ENCODE results near the gene ZC3HAV1. TPM values are rescaled to one million over a fixed set of nuclear protein-coding genes. Genes with fewer than 3 reads are reported as not detected.

Gene ZC3HAV1
- total and polyA plus RNA-seq, 2 of the 4 experiments (the other 2 are of a cell fraction): 9.9 to 22.4 TPM

DNA sequence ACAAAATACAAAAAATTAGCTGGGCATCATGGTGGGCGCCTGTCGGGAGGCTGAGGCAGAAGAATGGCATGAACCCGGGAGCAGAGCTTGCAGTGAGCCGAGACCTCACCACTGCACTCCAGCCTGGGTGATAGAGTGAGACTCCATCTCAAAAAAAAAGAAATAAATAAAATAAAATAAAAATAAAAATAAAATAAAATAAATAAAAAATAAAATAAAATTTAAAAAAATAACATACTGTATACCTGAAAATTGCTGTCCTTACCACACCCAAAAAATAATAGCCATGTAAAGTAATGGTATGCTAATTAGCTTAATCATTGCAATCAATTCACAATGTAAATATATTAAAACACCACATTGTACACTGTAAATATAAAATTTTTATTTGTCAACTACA, 77.0 kb downstream of the ZC3HAV1 start:
- Histone ChIP-seq H4K20me1 (ENCODE audit: insufficient read depth, low read length) (peaks cover 16% of the 10 kb centered on the region), H3K4me3 (ENCODE audit: insufficient read depth, low read depth, low read length) (no peak overlapping the region), H2BK5ac (ENCODE audit: low read depth, low read length, poor library complexity, severe bottlenecking) (no peak overlapping the region), H3K4me2 (ENCODE audit: low read depth, low read length) (no peak overlapping the region), H4K5ac (ENCODE audit: low read depth, low read length) (no peak overlapping the region), H3K79me1 (ENCODE audit: low read depth in 1 of 2, low read length in 2 of 2) (peaks cover 18 to 54% of the 10 kb centered on the region in 2 experiments), H3K27ac (ENCODE audit: insufficient read depth, low read length) (no peak overlapping the region), H4K91ac (ENCODE audit: insufficient read depth, low read depth, low read length) (no peak overlapping the region), H3K9me1 (ENCODE audit: insufficient read depth, low read length) (peaks cover 17% of the 10 kb centered on the region), H2BK15ac (ENCODE audit: low read depth, low read length) (no peak overlapping the region), H3K27me3 (ENCODE audit: control insufficient read depth, insufficient read depth, low read length) (no peaks in the 10 kb centered on the region), H3K4ac (ENCODE audit: low read depth, low read length) (no peak overlapping the region), H3K9ac (ENCODE audit: low read depth, low read length) (no peak overlapping the region), H3K4me1 (ENCODE audit: control insufficient read depth, insufficient read depth, low read length) (peaks cover 8% of the 10 kb centered on the region), H2AK9ac (replicated peaks; ENCODE audit: low read depth, low read length, poor library complexity) (no peak overlapping the region), H2AFZ (replicated peaks; ENCODE audit: low read length, poor library complexity) (no peak overlapping the region), H3K36me3 (ENCODE audit: control insufficient read depth, insufficient read depth, low read length) (peaks cover 36% of the 10 kb centered on the region), H2BK20ac (ENCODE audit: low read depth, low read length) (no peak overlapping the region), H3K9me3 (ENCODE audit: control insufficient read depth, insufficient read depth, low read length) (no peaks in the 10 kb centered on the region), H2BK120ac (ENCODE audit: low read depth, low read length) (no peak overlapping the region), H3K56ac (ENCODE audit: extremely low read depth, insufficient read depth, low read length) (no peak overlapping the region), H2AK5ac (ENCODE audit: low read depth, low read length) (no peak overlapping the region), H3K14ac (replicated peaks; ENCODE audit: low read depth, low read length) (no peak overlapping the region), H3K18ac (ENCODE audit: low read depth, low read length) (no peak overlapping the region), H3K23ac (ENCODE audit: low read depth, low read length) (no peak overlapping the region), H4K8ac (ENCODE audit: low read depth in 2 of 2, low read length in 2 of 2) (no peak overlapping the region)
- ChIA-PET POLR2A (ENCODE audit: unreplicated experiment) (no interaction called here), CTCF (no interaction called here)
- in situ Hi-C loops (cut with MboI; ENCODE audit: low sequenced_read_pairs) (no loop called here), dilution Hi-C loops (cut with HindIII; ENCODE audit: low sequenced_read_pairs, unreplicated experiment) (no loop called here), intact Hi-C loops (cut with micrococcal nuclease) (no loop called here)
- WGBS, 2 experiments (ENCODE audit: extremely low coverage in 2 of 2, insufficient read length in 1 of 2): no CpG with 5 or more reads among the region's 4 CpGs
- no peak for TF ChIP-seq MXI1 (IDR thresholded peaks at IDR 0.05; ENCODE audit: borderline replicate concordance, low read depth, low read length)
- TF ChIP-seq SMC3 (IDR thresholded peaks at IDR 0.05; ENCODE audit: low read depth, low read length): no peak
- TF ChIP-seq MAZ (IDR thresholded peaks at IDR 0.05; ENCODE audit: borderline replicate concordance, low read depth, low read length): no peak
- no peak for TF ChIP-seq USF2 (IDR thresholded peaks at IDR 0.05; ENCODE audit: low read depth, low read length)
- no peak for TF ChIP-seq NFE2L2 (IDR thresholded peaks at IDR 0.05; ENCODE audit: low read depth, low read length)
- no peak for TF ChIP-seq BHLHE40 (IDR thresholded peaks at IDR 0.05; ENCODE audit: low read depth, low read length)
- no peak for TF ChIP-seq RFX5 (IDR thresholded peaks at IDR 0.05; ENCODE audit: low read depth, low read length)
- no peak for TF ChIP-seq FOS (IDR thresholded peaks at IDR 0.05; ENCODE audit: low read depth, low read length)
- no peak for TF ChIP-seq CEBPB (IDR thresholded peaks at IDR 0.05; ENCODE audit: low read depth, low read length)
- TF ChIP-seq RAD21 (IDR thresholded peaks at IDR 0.05; ENCODE audit: low read length): no peak
- TF ChIP-seq CHD1 (IDR thresholded peaks at IDR 0.05; ENCODE audit: low read depth, low read length): no peak
- TF ChIP-seq, protein P1, sequence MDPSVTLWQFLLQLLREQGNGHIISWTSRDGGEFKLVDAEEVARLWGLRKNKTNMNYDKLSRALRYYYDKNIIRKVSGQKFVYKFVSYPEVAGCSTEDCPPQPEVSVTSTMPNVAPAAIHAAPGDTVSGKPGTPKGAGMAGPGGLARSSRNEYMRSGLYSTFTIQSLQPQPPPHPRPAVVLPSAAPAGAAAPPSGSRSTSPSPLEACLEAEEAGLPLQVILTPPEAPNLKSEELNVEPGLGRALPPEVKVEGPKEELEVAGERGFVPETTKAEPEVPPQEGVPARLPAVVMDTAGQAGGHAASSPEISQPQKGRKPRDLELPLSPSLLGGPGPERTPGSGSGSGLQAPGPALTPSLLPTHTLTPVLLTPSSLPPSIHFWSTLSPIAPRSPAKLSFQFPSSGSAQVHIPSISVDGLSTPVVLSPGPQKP (IDR thresholded peaks at IDR 0.05; ENCODE audit: borderline replicate concordance, low read depth, low read length): no peak
- TF ChIP-seq MAFK (IDR thresholded peaks at IDR 0.05; ENCODE audit: low read depth, low read length): no peak
- no peak for TF ChIP-seq CTCF (conservative IDR thresholded peaks at IDR 0.05; ENCODE audit: low read depth, low read length)
- no peak for TF ChIP-seq POLR2A (IDR thresholded peaks at IDR 0.05; ENCODE audit: low read depth, low read length)
- TF ChIP-seq RCOR1 (IDR thresholded peaks at IDR 0.05; ENCODE audit: insufficient replicate concordance, low read length): no peak
- no TSS peak for BruUV-seq (replicated peaks)
- ATAC-seq (ENCODE audit: low read depth) (no peak), DNase-seq (no peak)
